GM19328 (cell line): ENCODE data around the gene ANP32E.

Experiments
- ATAC-seq: cut with Tn5 transposase; IDR thresholded peaks from one replicate; pipeline ENCODE4 v1.9.1; 2021; ENCODE audit warnings: mild to moderate bottlenecking, moderate library complexity; ENCODE audit not compliant: unreplicated experiment

The ANP32E gene

GRCh38 chr1:150173141-150173585 lies 62.7 kb downstream of the ANP32E start:
- no peak for ATAC-seq

- no peak for ATAC-seq
These were observed 64.1 kb downstream of the ANP32E start for GRCh38 chr1:150171801-150172200.

- ATAC-seq: no peak
These were observed 66.8 kb downstream of the ANP32E start for GRCh38 chr1:150168960-150169601.
